ENCODE measurements around the gene CXCR4.

DNA sequence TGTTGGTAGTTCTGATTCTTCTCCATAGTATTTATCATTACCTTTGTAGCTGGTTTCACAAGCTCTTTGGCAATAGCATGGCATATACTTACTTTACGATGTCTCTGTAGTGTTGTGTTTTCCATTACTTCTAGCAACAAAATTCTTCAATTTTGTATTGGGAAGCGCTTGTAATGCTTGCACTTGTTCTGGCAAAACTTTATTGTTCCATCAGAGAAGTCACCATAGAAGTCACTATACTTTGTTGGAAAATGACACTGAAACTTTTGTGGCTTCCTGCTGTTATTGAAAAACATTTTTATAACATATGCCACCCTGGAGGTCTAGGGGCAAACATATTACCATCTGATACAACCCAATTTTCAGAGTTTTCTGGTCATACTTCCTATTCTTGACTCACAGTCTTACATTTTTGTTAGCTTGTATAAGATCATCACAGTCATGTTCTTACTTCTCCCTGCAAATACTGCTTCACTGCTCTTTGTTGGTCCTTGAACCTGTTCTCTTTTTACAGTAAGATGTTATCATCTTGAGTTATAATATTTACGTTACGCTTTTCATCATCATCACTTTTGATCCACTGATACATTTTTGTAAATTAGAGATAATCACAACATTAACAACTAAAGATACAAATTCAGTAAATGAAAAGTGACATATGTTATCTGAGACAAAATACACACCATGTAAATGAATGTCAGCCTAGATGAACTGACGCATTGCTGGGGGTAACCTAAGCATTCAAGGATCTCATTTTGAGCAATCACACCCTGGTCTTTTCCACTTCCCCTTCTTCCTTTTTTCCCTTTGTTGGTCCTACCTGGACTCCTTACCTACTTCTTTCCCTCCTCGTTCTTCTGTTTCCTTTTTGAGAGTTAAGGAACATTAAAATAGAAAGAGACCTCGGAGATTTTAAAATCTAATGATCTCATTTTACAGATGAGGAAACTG, 33.3 kb upstream of the CXCR4 start:
- no peak for TF ChIP-seq POLR2A (IDR thresholded peaks at IDR 0.05)
- TF ChIP-seq, protein P1, sequence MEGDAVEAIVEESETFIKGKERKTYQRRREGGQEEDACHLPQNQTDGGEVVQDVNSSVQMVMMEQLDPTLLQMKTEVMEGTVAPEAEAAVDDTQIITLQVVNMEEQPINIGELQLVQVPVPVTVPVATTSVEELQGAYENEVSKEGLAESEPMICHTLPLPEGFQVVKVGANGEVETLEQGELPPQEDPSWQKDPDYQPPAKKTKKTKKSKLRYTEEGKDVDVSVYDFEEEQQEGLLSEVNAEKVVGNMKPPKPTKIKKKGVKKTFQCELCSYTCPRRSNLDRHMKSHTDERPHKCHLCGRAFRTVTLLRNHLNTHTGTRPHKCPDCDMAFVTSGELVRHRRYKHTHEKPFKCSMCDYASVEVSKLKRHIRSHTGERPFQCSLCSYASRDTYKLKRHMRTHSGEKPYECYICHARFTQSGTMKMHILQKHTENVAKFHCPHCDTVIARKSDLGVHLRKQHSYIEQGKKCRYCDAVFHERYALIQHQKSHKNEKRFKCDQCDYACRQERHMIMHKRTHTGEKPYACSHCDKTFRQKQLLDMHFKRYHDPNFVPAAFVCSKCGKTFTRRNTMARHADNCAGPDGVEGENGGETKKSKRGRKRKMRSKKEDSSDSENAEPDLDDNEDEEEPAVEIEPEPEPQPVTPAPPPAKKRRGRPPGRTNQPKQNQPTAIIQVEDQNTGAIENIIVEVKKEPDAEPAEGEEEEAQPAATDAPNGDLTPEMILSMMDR (IDR thresholded peaks at IDR 0.05), result no peak
